Uterus (tissue), 2 donors: ENCODE data around the gene DOCK1.

Source experiments
- CTCF ChIP-seq, 4 experiments: fragments of 200-600 bp in 2 of 4; fragments of 450-650 bp in 2 of 4; sonication (generic) in 2 of 4; IDR thresholded peaks; one replicate each; pipeline ENCODE4 v1.5.1; 2016 to 2019; ENCODE audit warnings: antibody characterized with exemption in 4 of 4, mild to moderate bottlenecking in 2 of 4, moderate library complexity in 1 of 4
- POLR2A ChIP-seq, 2 donors: fragments of 450-650 bp; IDR thresholded peaks; one replicate each; pipeline ENCODE4 v1.6.1; 2016; ENCODE audit warnings: antibody characterized with exemption in 2 of 2, mild to moderate bottlenecking in 1 of 2, moderate library complexity in 1 of 2

GRCh38 chr10:127303105-127303504 lies 397.9 kb downstream of the DOCK1 start:
- TF ChIP-seq CTCF (IDR thresholded peaks at IDR 0.05), result no peak
- TF ChIP-seq POLR2A (IDR thresholded peaks at IDR 0.05), result no peak
